ENCODE results near the gene CDKAL1.
"Not testable (repeated sequence)": the region's sequence is repeated elsewhere in the genome, so short reads cannot be mapped to it uniquely, and the experiment has no call there.

CDKAL1 gene

GRCh38 chr6:20584100-20584731 lies 50.0 kb downstream of the CDKAL1 start:
- Histone ChIP-seq H3K23ac (ENCODE audit: low read length) (no peak overlapping the region), H3K4me2 (ENCODE audit: low read length) (no peak overlapping the region), H2BK15ac (replicated peaks; ENCODE audit: low read depth) (no peak overlapping the region), H3K4me3 (ENCODE audit: low read length) (no peak overlapping the region), H2BK120ac (ENCODE audit: low read depth, low read length) (no peak overlapping the region), H3K9ac (ENCODE audit: low read length) (no peak overlapping the region), H3K56ac (ENCODE audit: low read length) (no peak overlapping the region), H3K79me1 (ENCODE audit: low read length) (no peaks in the 10 kb centered on the region), H3K36me3 (ENCODE audit: control insufficient read depth, insufficient read depth, low read length) (no peaks in the 10 kb centered on the region), H2AK5ac (ENCODE audit: low read length) (no peak overlapping the region), H4K5ac (ENCODE audit: low read length) (no peak overlapping the region), H2BK5ac (ENCODE audit: low read length) (no peak overlapping the region), H3K4ac (ENCODE audit: low read depth, low read length) (no peak overlapping the region), H3K27ac (ENCODE audit: low read depth, low read length) (no peak overlapping the region), H3K27me3 (ENCODE audit: insufficient read depth, low read length, poor library complexity) (no peaks in the 10 kb centered on the region), H3K4me1 (ENCODE audit: control insufficient read depth, low read depth, low read length) (no peaks in the 10 kb centered on the region), H4K8ac (ENCODE audit: low read depth, low read length) (no peak overlapping the region), H3K79me2 (ENCODE audit: control insufficient read depth, insufficient read depth, low read length) (no peaks in the 10 kb centered on the region), H3K18ac (ENCODE audit: low read length) (no peak overlapping the region)
- no peak for DNase-seq
- no CpG with 5 or more reads among the region's 2 CpGs for WGBS (ENCODE audit: extremely low coverage, insufficient coverage, low lambda C conversion rate)

GRCh38 chr6:20589266-20589665 lies 55.0 kb downstream of the CDKAL1 start:
- no peak overlapping the region for H4K8ac ChIP-seq (ENCODE audit: low read depth, low read length)
- H3K27ac ChIP-seq (ENCODE audit: low read depth, low read length) = no peak overlapping the region
- H3K9ac ChIP-seq (ENCODE audit: low read length) = no peak overlapping the region
- no peaks in the 10 kb centered on the region for H3K36me3 ChIP-seq (ENCODE audit: control insufficient read depth, insufficient read depth, low read length)
- no peaks in the 10 kb centered on the region for H3K27me3 ChIP-seq (ENCODE audit: insufficient read depth, low read length, poor library complexity)
- H3K56ac ChIP-seq (ENCODE audit: low read length) = no peak overlapping the region
- H2AK5ac ChIP-seq (ENCODE audit: low read length) = no peak overlapping the region
- H3K4me2 ChIP-seq (ENCODE audit: low read length) = no peak overlapping the region
- no peak overlapping the region for H4K5ac ChIP-seq (ENCODE audit: low read length)
- no peak overlapping the region for H2BK15ac ChIP-seq (replicated peaks; ENCODE audit: low read depth)
- no peak overlapping the region for H3K23ac ChIP-seq (ENCODE audit: low read length)
- WGBS (ENCODE audit: extremely low coverage, insufficient coverage, low lambda C conversion rate) = no CpG with 5 or more reads among the region's 5 CpGs
- no peak overlapping the region for H3K18ac ChIP-seq (ENCODE audit: low read length)
- H2BK5ac ChIP-seq (ENCODE audit: low read length) = no peak overlapping the region
- H3K4me3 ChIP-seq (ENCODE audit: low read length) = no peak overlapping the region
- H2BK120ac ChIP-seq (ENCODE audit: low read depth, low read length) = no peak overlapping the region
- no peak for DNase-seq
- H3K79me1 ChIP-seq (ENCODE audit: low read length) = no peaks in the 10 kb centered on the region
- no peak overlapping the region for H3K4ac ChIP-seq (ENCODE audit: low read depth, low read length)
- H3K4me1 ChIP-seq (ENCODE audit: control insufficient read depth, low read depth, low read length) = no peaks in the 10 kb centered on the region
- H3K79me2 ChIP-seq (ENCODE audit: control insufficient read depth, insufficient read depth, low read length) = no peaks in the 10 kb centered on the region

DNA sequence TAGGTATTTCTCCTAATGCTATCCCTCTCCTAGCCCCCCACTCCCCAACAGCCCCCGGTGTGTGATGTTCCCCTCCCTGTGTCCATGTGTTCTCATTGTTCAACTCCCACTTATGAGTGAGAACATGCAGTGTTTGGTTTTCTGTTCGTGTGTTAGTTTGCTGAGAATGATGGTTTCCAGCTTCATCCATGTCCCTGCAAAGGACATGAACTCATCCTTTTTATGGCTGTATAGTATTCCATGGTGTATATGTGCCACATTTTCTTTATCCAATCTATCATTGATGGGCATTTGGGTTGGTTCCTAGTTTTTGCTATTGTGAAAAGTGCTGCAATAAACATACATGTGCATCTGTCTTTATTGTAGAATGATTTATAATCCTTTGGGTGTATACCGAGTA lies 56.2 kb downstream of the CDKAL1 start:
- not testable (repeated sequence) for H3K4me3 ChIP-seq (ENCODE audit: low read length); H3K4me2 ChIP-seq (ENCODE audit: low read length)
- no CpG with 5 or more reads among the region's 3 CpGs for WGBS (ENCODE audit: extremely low coverage, insufficient coverage, low lambda C conversion rate)

DNA sequence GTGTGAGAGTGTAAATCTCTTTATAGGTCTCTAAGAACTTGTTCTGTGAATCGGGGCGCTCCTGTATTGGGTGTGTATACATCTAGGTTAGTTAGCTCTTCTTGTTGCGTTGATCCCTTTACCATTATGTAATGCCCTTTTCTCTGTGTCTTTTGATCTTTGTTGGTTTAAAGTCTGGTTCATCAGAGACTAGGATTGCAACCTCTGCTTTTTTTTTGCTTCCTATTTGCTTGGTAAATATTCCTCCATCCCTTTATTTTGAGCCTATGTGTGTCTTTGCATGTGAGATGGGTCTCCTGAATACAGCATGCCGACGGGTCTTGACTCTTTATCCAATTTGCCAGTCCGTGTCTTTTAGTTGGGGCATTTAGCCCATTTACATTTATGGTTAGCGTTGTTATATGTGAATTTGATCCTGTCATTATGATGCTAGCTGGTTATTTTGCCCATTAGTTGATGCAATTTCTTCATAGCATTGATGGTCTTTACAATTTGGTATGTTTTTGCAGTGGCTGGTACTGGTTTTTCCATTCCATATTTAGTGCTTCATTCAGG lies 60.1 kb downstream of the CDKAL1 start:
- not testable (repeated sequence) for H3K36me3 ChIP-seq (ENCODE audit: control insufficient read depth, insufficient read depth, low read length); H3K4me1 ChIP-seq (ENCODE audit: control insufficient read depth, low read depth, low read length); H3K56ac ChIP-seq (ENCODE audit: low read length); H3K4ac ChIP-seq (ENCODE audit: low read depth, low read length); H3K18ac ChIP-seq (ENCODE audit: low read length); H3K4me2 ChIP-seq (ENCODE audit: low read length); H2BK120ac ChIP-seq (ENCODE audit: low read depth, low read length); H3K27me3 ChIP-seq (ENCODE audit: insufficient read depth, low read length, poor library complexity); H2BK15ac ChIP-seq (replicated peaks; ENCODE audit: low read depth); H2BK5ac ChIP-seq (ENCODE audit: low read length); H4K8ac ChIP-seq (ENCODE audit: low read depth, low read length); H4K5ac ChIP-seq (ENCODE audit: low read length); H3K23ac ChIP-seq (ENCODE audit: low read length); H3K79me1 ChIP-seq (ENCODE audit: low read length); H3K27ac ChIP-seq (ENCODE audit: low read depth, low read length); H3K79me2 ChIP-seq (ENCODE audit: control insufficient read depth, insufficient read depth, low read length); DNase-seq; H2AK5ac ChIP-seq (ENCODE audit: low read length); H3K9ac ChIP-seq (ENCODE audit: low read length); H3K4me3 ChIP-seq (ENCODE audit: low read length)
- WGBS (ENCODE audit: extremely low coverage, insufficient coverage, low lambda C conversion rate) = no CpG with 5 or more reads among the region's 7 CpGs

More for the DNA sequence above, 56.2 kb downstream of the CDKAL1 start:
- not testable (repeated sequence) for H3K9ac ChIP-seq (ENCODE audit: low read length); H3K4me1 ChIP-seq (ENCODE audit: control insufficient read depth, low read depth, low read length); H2AK5ac ChIP-seq (ENCODE audit: low read length); H3K4ac ChIP-seq (ENCODE audit: low read depth, low read length); H2BK5ac ChIP-seq (ENCODE audit: low read length); H3K56ac ChIP-seq (ENCODE audit: low read length); H3K79me2 ChIP-seq (ENCODE audit: control insufficient read depth, insufficient read depth, low read length); H2BK120ac ChIP-seq (ENCODE audit: low read depth, low read length); H3K27ac ChIP-seq (ENCODE audit: low read depth, low read length); H2BK15ac ChIP-seq (replicated peaks; ENCODE audit: low read depth); H3K18ac ChIP-seq (ENCODE audit: low read length); H3K36me3 ChIP-seq (ENCODE audit: control insufficient read depth, insufficient read depth, low read length); H3K23ac ChIP-seq (ENCODE audit: low read length); H3K27me3 ChIP-seq (ENCODE audit: insufficient read depth, low read length, poor library complexity); DNase-seq; H4K5ac ChIP-seq (ENCODE audit: low read length); H4K8ac ChIP-seq (ENCODE audit: low read depth, low read length); H3K79me1 ChIP-seq (ENCODE audit: low read length)

- Histone ChIP-seq H2BK5ac (ENCODE audit: low read length) (no peak overlapping the region), H3K9ac (ENCODE audit: low read length) (no peak overlapping the region), H4K8ac (ENCODE audit: low read depth, low read length) (no peak overlapping the region), H3K4me3 (ENCODE audit: low read length) (no peak overlapping the region), H3K27ac (ENCODE audit: low read depth, low read length) (no peak overlapping the region), H3K56ac (ENCODE audit: low read length) (no peak overlapping the region), H3K4me2 (ENCODE audit: low read length) (no peak overlapping the region), H3K23ac (ENCODE audit: low read length) (no peak overlapping the region), H3K18ac (ENCODE audit: low read length) (no peak overlapping the region), H4K5ac (ENCODE audit: low read length) (no peak overlapping the region), H3K4ac (ENCODE audit: low read depth, low read length) (no peak overlapping the region), H3K79me2 (ENCODE audit: control insufficient read depth, insufficient read depth, low read length) (no peaks in the 10 kb centered on the region), H3K79me1 (ENCODE audit: low read length) (no peaks in the 10 kb centered on the region), H2AK5ac (ENCODE audit: low read length) (no peak overlapping the region), H3K27me3 (ENCODE audit: insufficient read depth, low read length, poor library complexity) (no peaks in the 10 kb centered on the region), H2BK120ac (ENCODE audit: low read depth, low read length) (no peak overlapping the region), H3K36me3 (ENCODE audit: control insufficient read depth, insufficient read depth, low read length) (no peaks in the 10 kb centered on the region), H2BK15ac (replicated peaks; ENCODE audit: low read depth) (no peak overlapping the region), H3K4me1 (ENCODE audit: control insufficient read depth, low read depth, low read length) (no peaks in the 10 kb centered on the region)
- no CpG with 5 or more reads among the region's 3 CpGs for WGBS (ENCODE audit: extremely low coverage, insufficient coverage, low lambda C conversion rate)
- DNase-seq = no peak
Measured at GRCh38 chr6:20599302-20600051, 65.2 kb downstream of the CDKAL1 start.
